Measurements from ENCODE around the gene OR2T2.
"Not testable (repeated sequence)": the region's sequence is repeated elsewhere in the genome, so short reads cannot be mapped to it uniquely, and the experiment has no call there.

OR2T2 gene

DNA sequence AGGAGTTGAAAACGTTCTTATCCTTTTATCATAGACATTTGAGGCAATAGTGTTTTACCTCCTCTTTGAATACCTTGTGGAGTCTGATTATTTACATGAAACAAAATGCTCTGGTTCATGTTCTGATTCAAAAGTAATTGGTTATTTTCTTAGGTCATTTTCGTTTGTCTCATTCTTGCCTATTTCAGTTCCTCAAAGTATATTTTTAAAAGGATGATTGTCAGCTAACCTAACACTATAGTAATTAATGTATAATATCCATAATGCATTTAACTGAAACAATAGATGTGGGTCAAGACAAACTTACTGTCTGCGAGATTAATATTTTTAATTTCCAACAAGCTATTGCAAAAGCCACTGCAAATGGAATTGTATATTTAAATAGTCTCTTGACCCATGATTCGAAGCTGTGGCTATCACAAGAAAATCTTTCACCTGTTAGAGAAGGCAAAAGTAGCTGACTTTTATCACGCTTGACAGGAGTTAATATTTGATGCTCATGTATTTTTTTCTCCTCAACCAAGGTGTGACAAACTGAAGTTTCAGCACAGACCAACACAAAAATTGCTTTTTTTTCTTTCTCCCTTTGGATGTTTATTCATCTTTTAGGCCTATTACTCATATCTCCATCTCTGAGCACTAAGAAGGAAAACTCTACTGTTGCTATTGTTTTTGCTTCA, 5.2 kb downstream of the OR2T2 start:
- DNase-seq, result not testable (repeated sequence)

GRCh38 chr1:248453619-248454018, 8.2 kb downstream of the OR2T2 start:
- DNase-seq, result not testable (repeated sequence)

DNA sequence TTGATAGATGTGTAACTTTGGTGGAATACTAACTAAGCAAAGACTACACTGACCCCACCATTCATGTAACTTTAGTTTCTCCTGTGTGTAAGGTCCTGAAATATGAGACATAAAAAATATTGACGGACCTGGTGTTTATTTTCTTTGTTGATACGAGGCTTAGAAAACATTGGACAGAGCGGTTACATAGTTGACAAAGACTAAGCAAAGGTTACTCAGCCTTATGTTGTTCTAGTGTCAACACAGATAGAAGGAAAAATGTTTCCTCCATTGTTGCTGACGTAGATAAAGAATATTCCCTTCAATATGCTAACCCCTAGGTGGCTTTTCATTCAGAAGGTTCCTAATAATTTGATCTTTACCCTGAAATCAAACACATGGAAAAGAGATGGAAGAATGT, 9.6 kb downstream of the OR2T2 start:
- not testable (repeated sequence) for DNase-seq

GRCh38 chr1:248456635-248457034, 11.2 kb downstream of the OR2T2 start:
- not testable (repeated sequence) for DNase-seq

GRCh38 chr1:248459117-248459516, 13.7 kb downstream of the OR2T2 start:
- not testable (repeated sequence) for DNase-seq

DNA sequence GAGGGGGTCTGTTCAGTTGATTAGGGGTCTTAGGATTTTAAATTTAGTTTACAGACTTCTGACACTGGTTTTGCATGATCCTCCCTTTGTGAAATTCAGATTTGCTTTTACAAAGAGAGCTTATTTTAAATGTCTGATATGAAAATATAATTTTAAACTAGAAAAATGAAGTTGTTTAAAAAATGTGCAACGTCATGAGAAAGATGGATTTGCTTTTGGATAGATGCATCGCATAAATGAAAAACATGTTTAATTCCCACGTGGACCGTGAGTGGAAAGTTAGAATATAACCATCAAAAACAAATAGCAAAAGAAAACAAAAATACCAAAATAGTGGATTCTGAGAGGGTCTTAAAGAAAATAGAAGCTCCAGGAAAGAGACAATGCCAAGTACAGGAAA, 25.7 kb downstream of the OR2T2 start:
- DNase-seq, result no peak

GRCh38 chr1:248472111-248472510, 26.7 kb downstream of the OR2T2 start:
- not testable (repeated sequence) for DNase-seq

- DNase-seq, result not testable (repeated sequence)
These were observed 27.6 kb downstream of the OR2T2 start, which contains the start of gene OR2T3 for GRCh38 chr1:248473051-248473450. TSS of gene OR2T3 (plus strand) at chr1:248473351. CDS start at chr1:248473351, 0 bp downstream.

- DNase-seq, result not testable (repeated sequence)
These were observed 30.2 kb downstream of the OR2T2 start for GRCh38 chr1:248475660-248476059.

GRCh38 chr1:248481686-248482579, 36.5 kb downstream of the OR2T2 start:
- not testable (repeated sequence) for DNase-seq

- DNase-seq, result not testable (repeated sequence)
These were observed 42.9 kb downstream of the OR2T2 start, which contains the start of gene OR2T5 for GRCh38 chr1:248488289-248488688. TSS of gene OR2T5 (plus strand) at chr1:248488589. CDS start at chr1:248488589, 0 bp downstream.

DNA sequence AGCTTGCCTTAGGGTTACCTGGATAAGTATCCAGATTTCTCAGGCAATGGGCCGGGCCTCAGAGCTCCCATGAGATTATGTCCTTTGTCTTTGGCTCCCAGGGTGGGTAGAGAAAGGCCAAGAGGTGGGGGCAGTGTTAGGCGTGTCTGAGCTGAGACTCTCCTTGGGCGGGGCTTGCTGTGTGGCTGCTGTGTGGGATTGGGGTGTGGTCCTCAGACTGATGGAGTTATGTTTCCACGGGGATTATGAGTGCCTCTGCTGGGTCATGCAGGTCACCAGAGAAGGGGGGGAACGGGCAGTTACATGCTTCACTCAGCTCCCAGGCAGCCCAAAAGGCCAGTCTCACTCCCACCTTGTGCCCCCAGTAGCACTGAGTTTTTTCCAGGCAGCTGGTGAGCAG, 51.2 kb downstream of the OR2T2 start:
- not testable (repeated sequence) for DNase-seq

DNA sequence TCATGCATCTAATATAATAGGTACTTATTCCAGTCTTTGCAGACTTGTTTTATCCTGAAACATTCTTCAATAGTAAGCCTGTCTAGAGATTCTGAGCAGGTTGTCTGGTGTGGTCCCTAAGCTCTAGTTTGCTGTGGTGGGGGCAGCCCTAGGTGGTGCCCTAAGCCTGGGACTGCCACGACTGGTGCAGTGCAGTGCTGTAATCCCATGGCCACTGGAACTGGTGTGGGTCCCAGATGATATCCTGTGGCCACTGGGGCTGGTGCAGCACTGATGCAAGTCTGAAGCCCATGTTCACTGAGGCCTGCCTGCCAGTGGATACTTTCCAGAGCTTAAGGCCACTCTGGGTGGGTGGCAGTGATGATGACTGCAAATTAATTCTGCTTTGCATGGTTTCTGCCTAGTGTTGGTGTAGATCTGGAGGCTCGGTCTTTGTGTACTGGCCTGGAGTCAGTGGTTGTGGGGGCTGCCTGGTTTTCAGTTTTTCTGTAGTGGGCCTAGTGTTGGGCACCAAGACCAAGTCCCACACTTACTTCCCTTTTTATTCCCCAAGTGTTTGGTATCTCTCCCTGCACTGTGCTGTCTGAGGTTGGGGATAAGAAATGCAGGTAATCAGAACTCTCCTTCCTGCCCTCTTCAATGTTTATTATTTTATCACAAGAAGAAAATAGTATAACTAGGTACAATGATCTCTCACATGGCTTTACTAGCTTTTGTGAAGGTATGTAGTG, 55.0 kb downstream of the OR2T2 start:
- DNase-seq, result not testable (repeated sequence)

All from NCI-H2029 (cell line).